ENCODE data around the gene GPHA2.

DNA sequence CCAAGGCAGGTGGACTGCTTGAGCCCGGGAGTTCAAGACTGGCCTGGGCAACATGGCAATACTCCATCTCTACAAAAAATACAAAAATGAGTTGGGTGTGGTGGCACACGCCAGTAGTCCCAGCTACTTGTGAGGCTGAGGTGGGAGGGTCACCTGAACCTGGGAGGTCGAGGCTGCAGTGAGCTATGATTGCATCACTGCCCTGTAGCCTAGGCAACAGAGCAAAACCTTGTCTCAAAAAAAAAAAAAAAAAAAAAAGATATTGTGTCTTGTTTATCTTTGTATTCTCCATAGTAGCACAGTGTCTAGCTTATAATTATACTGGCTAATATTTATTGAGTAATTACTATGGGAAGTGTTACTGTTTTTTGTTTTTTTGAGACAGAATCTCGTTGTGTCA, 15.8 kb upstream of the GPHA2 start:
- TF ChIP-seq, protein P1, sequence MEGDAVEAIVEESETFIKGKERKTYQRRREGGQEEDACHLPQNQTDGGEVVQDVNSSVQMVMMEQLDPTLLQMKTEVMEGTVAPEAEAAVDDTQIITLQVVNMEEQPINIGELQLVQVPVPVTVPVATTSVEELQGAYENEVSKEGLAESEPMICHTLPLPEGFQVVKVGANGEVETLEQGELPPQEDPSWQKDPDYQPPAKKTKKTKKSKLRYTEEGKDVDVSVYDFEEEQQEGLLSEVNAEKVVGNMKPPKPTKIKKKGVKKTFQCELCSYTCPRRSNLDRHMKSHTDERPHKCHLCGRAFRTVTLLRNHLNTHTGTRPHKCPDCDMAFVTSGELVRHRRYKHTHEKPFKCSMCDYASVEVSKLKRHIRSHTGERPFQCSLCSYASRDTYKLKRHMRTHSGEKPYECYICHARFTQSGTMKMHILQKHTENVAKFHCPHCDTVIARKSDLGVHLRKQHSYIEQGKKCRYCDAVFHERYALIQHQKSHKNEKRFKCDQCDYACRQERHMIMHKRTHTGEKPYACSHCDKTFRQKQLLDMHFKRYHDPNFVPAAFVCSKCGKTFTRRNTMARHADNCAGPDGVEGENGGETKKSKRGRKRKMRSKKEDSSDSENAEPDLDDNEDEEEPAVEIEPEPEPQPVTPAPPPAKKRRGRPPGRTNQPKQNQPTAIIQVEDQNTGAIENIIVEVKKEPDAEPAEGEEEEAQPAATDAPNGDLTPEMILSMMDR (IDR thresholded peaks at IDR 0.05 in 8 of 11, conservative IDR thresholded peaks at IDR 0.05 in 3 of 11): no peak
- TF ChIP-seq POLR2A (IDR thresholded peaks at IDR 0.05): no peak
